Skeletal muscle satellite cell (primary cell): ENCODE data around the gene BPI.

Experiments
- H3K27me3 ChIP-seq: 2 replicates; pipeline ENCODE4 v1.7.0; 2013; ENCODE audit warnings: low read length; ENCODE audit not compliant: control insufficient read depth, insufficient read depth
- H3K36me3 ChIP-seq: 2 replicates; pipeline ENCODE4 v1.7.0; 2013; ENCODE audit warnings: mild to moderate bottlenecking, control low read depth, low read length; ENCODE audit not compliant: insufficient read depth
- H3K4me1 ChIP-seq: 2 replicates; pipeline ENCODE4 v1.7.0; 2013; ENCODE audit warnings: low read length; ENCODE audit not compliant: control insufficient read depth, insufficient read depth
- H3K4me2 ChIP-seq: 2 replicates; pipeline ENCODE4 v1.7.0; 2013; ENCODE audit warnings: mild to moderate bottlenecking, low read length
- H3K4me3 ChIP-seq: 2 replicates; pipeline ENCODE4 v1.7.0; 2013; ENCODE audit warnings: low read length
- H3K9ac ChIP-seq: 2 replicates; pipeline ENCODE4 v1.7.0; 2013; ENCODE audit warnings: mild to moderate bottlenecking, low read depth, low read length, moderate library complexity
- H3K9me3 ChIP-seq: replicated peaks from 2 replicates; pipeline ENCODE4 v1.7.0; 2013; ENCODE audit warnings: mild to moderate bottlenecking, control low read depth, low read length

Gene BPI

GRCh38 chr20:38350879-38351775 is 47.2 kb downstream of the BPI start:
- no peaks in the 10 kb centered on the region for H3K36me3 ChIP-seq
- H3K9me3 ChIP-seq: no peaks in the 10 kb centered on the region
- peaks cover 51% of the 10 kb centered on the region for H3K27me3 ChIP-seq
- H3K4me3 ChIP-seq: no peak overlapping the region
- no peaks in the 10 kb centered on the region for H3K4me1 ChIP-seq
- no peak overlapping the region for H3K4me2 ChIP-seq
- H3K9ac ChIP-seq: no peak overlapping the region

GRCh38 chr20:38353316-38353715 is 49.4 kb downstream of the BPI start:
- H3K9me3 ChIP-seq: no peaks in the 10 kb centered on the region
- H3K27me3 ChIP-seq: peaks cover 40% of the 10 kb centered on the region
- H3K4me1 ChIP-seq: no peaks in the 10 kb centered on the region
- no peak overlapping the region for H3K4me2 ChIP-seq
- no peak overlapping the region for H3K4me3 ChIP-seq
- no peaks in the 10 kb centered on the region for H3K36me3 ChIP-seq
- H3K9ac ChIP-seq: no peak overlapping the region

GRCh38 chr20:38354227-38354626 is 50.3 kb downstream of the BPI start:
- Histone ChIP-seq H3K36me3 (no peaks in the 10 kb centered on the region), H3K27me3 (peaks cover 39% of the 10 kb centered on the region), H3K9me3 (no peaks in the 10 kb centered on the region)

GRCh38 chr20:38355161-38356012 is 51.4 kb downstream of the BPI start:
- H3K4me1 ChIP-seq: no peaks in the 10 kb centered on the region
- H3K4me3 ChIP-seq: no peak overlapping the region
- H3K4me2 ChIP-seq: no peak overlapping the region
- H3K9me3 ChIP-seq: no peaks in the 10 kb centered on the region
- no peak overlapping the region for H3K9ac ChIP-seq
- no peaks in the 10 kb centered on the region for H3K36me3 ChIP-seq
- H3K27me3 ChIP-seq: peaks cover 27% of the 10 kb centered on the region

More at GRCh38 chr20:38354227-38354626, 50.3 kb downstream of the BPI start:
- Histone ChIP-seq H3K9ac (no peak overlapping the region), H3K4me2 (no peak overlapping the region), H3K4me1 (no peaks in the 10 kb centered on the region), H3K4me3 (no peak overlapping the region)

- Histone ChIP-seq H3K4me3 (no peak overlapping the region), H3K4me1 (no peaks in the 10 kb centered on the region), H3K9ac (no peak overlapping the region), H3K36me3 (no peaks in the 10 kb centered on the region), H3K9me3 (no peaks in the 10 kb centered on the region), H3K4me2 (no peak overlapping the region), H3K27me3 (peaks cover 21% of the 10 kb centered on the region)
Observed at GRCh38 chr20:38357653-38358207, 53.8 kb downstream of the BPI start.

GRCh38 chr20:38358556-38358955 is 54.6 kb downstream of the BPI start:
- peaks cover 27% of the 10 kb centered on the region for H3K27me3 ChIP-seq
- H3K36me3 ChIP-seq: no peaks in the 10 kb centered on the region
- H3K9me3 ChIP-seq: no peaks in the 10 kb centered on the region
- H3K4me3 ChIP-seq: no peak overlapping the region
- H3K9ac ChIP-seq: no peak overlapping the region
- no peaks in the 10 kb centered on the region for H3K4me1 ChIP-seq
- H3K4me2 ChIP-seq: no peak overlapping the region

GRCh38 chr20:38363004-38363747 is 59.2 kb downstream of the BPI start:
- H3K9ac ChIP-seq: no peak overlapping the region
- no peak overlapping the region for H3K4me2 ChIP-seq
- no peaks in the 10 kb centered on the region for H3K4me1 ChIP-seq
- H3K9me3 ChIP-seq: no peaks in the 10 kb centered on the region
- H3K4me3 ChIP-seq: no peak overlapping the region
- H3K27me3 ChIP-seq: peaks cover 37% of the 10 kb centered on the region
- no peaks in the 10 kb centered on the region for H3K36me3 ChIP-seq

- H3K4me2 ChIP-seq: peak overlapping the region; percentile 59
- peaks cover 67% of the 10 kb centered on the region for H3K27me3 ChIP-seq
- H3K36me3 ChIP-seq: no peaks in the 10 kb centered on the region
- H3K9ac ChIP-seq: no peak overlapping the region
- H3K4me3 ChIP-seq: no peak overlapping the region
- H3K4me1 ChIP-seq: no peaks in the 10 kb centered on the region
- H3K9me3 ChIP-seq: no peaks in the 10 kb centered on the region
Observed at GRCh38 chr20:38369389-38369788, 65.4 kb downstream of the BPI start.

- no peak overlapping the region for H3K4me3 ChIP-seq
- H3K36me3 ChIP-seq: no peaks in the 10 kb centered on the region
- no peak overlapping the region for H3K9ac ChIP-seq
- no peaks in the 10 kb centered on the region for H3K9me3 ChIP-seq
- H3K27me3 ChIP-seq: peaks cover 71% of the 10 kb centered on the region
- no peaks in the 10 kb centered on the region for H3K4me1 ChIP-seq
- no peak overlapping the region for H3K4me2 ChIP-seq
Observed at GRCh38 chr20:38372806-38373205, 68.8 kb downstream of the BPI start.

- Histone ChIP-seq H3K4me2 (no peak overlapping the region), H3K4me1 (no peaks in the 10 kb centered on the region), H3K36me3 (no peaks in the 10 kb centered on the region), H3K27me3 (peaks cover 71% of the 10 kb centered on the region), H3K4me3 (no peak overlapping the region), H3K9ac (no peak overlapping the region), H3K9me3 (no peaks in the 10 kb centered on the region)
Observed at GRCh38 chr20:38373231-38373867, 69.4 kb downstream of the BPI start.
